ENCODE results near the gene SP7. TPM values are rescaled to one million over a fixed set of nuclear protein-coding genes. Genes with fewer than 3 reads are reported as not detected.

Gene SP7
- total RNA-seq, 3 donors from 2014 or later = not detected

- H3K27me3 ChIP-seq = no peaks in the 10 kb centered on the region
- no peak overlapping the region for H3K4me3 ChIP-seq
- DNase-seq (ENCODE audit: low spot score in 2 of 2) = no peak
- TF ChIP-seq POLR2A (IDR thresholded peaks at IDR 0.05) (no peak), POLR2AphosphoS5 (IDR thresholded peaks at IDR 0.05) (no peak), CTCF (IDR thresholded peaks at IDR 0.05) (no peak)
- H3K27ac ChIP-seq = no peak overlapping the region
- no peaks in the 10 kb centered on the region for H3K36me3 ChIP-seq
- intact Hi-C loops (cut with DNase I; ENCODE audit: low total_unique reads) = no loop called here
- H3K4me1 ChIP-seq = peaks cover 0 to 4% of the 10 kb centered on the region in 2 donors
- no peaks in the 10 kb centered on the region for H3K9me3 ChIP-seq
These were observed 9.5 kb downstream of the SP7 start for GRCh38 chr12:53326460-53327185.

- no peaks in the 10 kb centered on the region for H3K9me3 ChIP-seq
- H3K27ac ChIP-seq = peak overlapping the region; percentile 79 to 92
- TF ChIP-seq CTCF (IDR thresholded peaks at IDR 0.05) (no peak), POLR2A (IDR thresholded peaks at IDR 0.05) (no peak), POLR2AphosphoS5 (IDR thresholded peaks at IDR 0.05) (no peak)
- DNase-seq (ENCODE audit: low spot score in 2 of 2) = no peak
- no peaks in the 10 kb centered on the region for H3K36me3 ChIP-seq
- H3K4me3 ChIP-seq = peak overlapping the region; percentile 60 to 80 (median 63)
- intact Hi-C loops (cut with DNase I; ENCODE audit: low total_unique reads) = no loop called here
- peaks cover 0 to 6% of the 10 kb centered on the region in 2 donors for H3K4me1 ChIP-seq
- no peaks in the 10 kb centered on the region for H3K27me3 ChIP-seq
These were observed 10.6 kb downstream of the SP7 start for GRCh38 chr12:53325511-53326061.

GRCh38 chr12:53324779-53325510 lies 11.2 kb downstream of the SP7 start:
- H3K4me1 ChIP-seq = peaks cover 0 to 10% of the 10 kb centered on the region in 2 donors
- H3K4me3 ChIP-seq = peak overlapping the region; percentile 60 to 80 (median 63)
- no peaks in the 10 kb centered on the region for H3K27me3 ChIP-seq
- peak; percentile 82 to 87 for DNase-seq (ENCODE audit: low spot score in 2 of 2)
- peak overlapping the region; percentile 79 to 92 for H3K27ac ChIP-seq
- no peaks in the 10 kb centered on the region for H3K36me3 ChIP-seq
- TF ChIP-seq CTCF (IDR thresholded peaks at IDR 0.05) (peak; percentile 19 to 83 (median 63)), POLR2A (IDR thresholded peaks at IDR 0.05) (peak; percentile 20), POLR2AphosphoS5 (IDR thresholded peaks at IDR 0.05) (peak; percentile 41 to 66 (median 49))
- no peaks in the 10 kb centered on the region for H3K9me3 ChIP-seq
- intact Hi-C loops (cut with DNase I; ENCODE audit: low total_unique reads) = no loop called here

GRCh38 chr12:53324113-53324778 lies 11.9 kb downstream of the SP7 start:
- H3K4me1 ChIP-seq = peaks cover 0 to 10% of the 10 kb centered on the region in 2 donors
- intact Hi-C loops (cut with DNase I; ENCODE audit: low total_unique reads) = no loop called here

More at GRCh38 chr12:53324113-53324778, 11.9 kb downstream of the SP7 start:
- Histone ChIP-seq H3K9me3 (no peaks in the 10 kb centered on the region), H3K27me3 (no peaks in the 10 kb centered on the region), H3K27ac (peak overlapping the region; percentile 79 to 92), H3K4me3 (peak overlapping the region; percentile 60 to 80 (median 63)), H3K36me3 (no peaks in the 10 kb centered on the region)
- TF ChIP-seq POLR2A (IDR thresholded peaks at IDR 0.05) = no peak
- no peak for TF ChIP-seq CTCF (IDR thresholded peaks at IDR 0.05)
- TF ChIP-seq POLR2AphosphoS5 (IDR thresholded peaks at IDR 0.05) = no peak
- no peak for DNase-seq (ENCODE audit: low spot score in 2 of 2)

All from breast epithelium (tissue), 4 donors.